NCI-H1694 (cell line): Measurements from ENCODE around the gene ZNF385C.
"Not testable (repeated sequence)": the region's sequence is repeated elsewhere in the genome, so short reads cannot be mapped to it uniquely, and the experiment has no call there.

ENCODE experiments used
- DNase-seq: peaks from one replicate; lab custom pipeline; 2025; lab: John Stamatoyannopoulos, UW

ZNF385C gene

DNA sequence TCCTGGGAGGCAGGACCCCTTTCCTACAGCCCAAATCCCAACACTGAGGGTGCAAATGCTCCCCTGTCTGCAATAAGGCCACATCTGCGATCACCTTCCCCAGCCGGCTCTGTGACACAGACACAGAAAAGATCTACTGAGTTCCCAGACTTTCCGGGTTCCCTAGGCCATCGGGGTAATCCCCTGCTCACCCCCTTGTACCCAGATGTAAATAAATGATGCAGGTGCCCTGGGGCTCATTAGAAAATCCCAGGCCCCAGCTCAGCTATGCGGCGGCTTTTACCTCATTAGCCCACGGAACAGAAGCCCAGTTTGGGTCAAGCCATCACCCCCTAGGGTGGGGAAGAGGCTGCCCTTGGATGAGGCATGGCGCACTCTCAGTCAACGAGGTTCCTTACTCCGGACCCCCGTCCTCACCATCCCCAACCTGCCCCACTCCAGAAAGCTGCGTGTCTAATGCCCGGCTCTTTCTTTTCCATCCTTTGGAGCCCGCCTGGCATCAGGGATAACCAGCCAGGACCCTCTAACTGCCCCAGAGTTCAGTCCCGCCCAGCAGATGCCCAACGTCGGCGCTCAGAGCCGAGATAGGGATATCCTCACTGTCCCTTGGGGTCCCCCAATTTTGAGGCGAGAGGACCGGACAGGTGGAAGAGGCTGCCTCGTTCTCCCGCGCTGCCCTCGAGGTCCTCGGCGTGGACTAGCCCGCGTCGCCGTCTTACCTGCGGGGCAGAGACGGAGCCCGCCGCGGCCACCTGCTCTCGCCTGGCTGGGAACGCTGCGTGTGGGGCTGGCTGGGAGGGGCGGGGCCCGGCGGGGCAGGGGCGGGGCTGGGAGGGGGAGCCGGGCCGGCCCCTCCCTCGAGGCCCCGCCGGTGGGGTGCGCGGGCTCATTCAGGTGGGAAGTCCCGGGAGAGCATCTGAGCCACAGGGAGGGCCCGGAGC lies at the start of gene ZNF385C:
ZNF385C (minus strand) TSS at position 783 of the 941 bp plus-strand sequence. CDS start 35,417 bp downstream, outside the sequence.
- no peak for DNase-seq

- DNase-seq, result no peak
These were observed 48.8 kb upstream of the ZNF385C start for GRCh38 chr17:42146911-42147607.

DNA sequence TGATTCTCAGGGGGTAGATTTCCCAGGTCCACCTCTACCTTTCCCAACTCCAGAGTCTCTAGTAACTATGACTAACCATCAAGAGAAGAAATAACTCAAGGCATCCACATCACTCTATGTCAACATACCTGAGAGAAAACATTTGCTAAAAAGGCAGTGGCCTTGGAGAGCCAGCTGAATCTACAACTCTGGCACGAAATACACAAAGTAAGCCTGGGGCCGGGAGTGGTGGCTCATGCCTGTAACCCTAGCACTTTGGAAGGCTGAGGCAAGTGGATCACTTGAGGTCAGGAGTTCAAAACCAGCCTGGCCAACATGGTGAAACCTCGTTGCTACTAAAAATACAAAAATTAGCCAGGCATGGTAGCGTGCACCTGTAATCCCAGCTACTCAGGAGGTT lies 44.9 kb upstream of the ZNF385C start:
- DNase-seq, result not testable (repeated sequence)

GRCh38 chr17:42142371-42142896 lies 44.2 kb upstream of the ZNF385C start:
- DNase-seq, result no peak

- no peak for DNase-seq
These were observed 43.1 kb upstream of the ZNF385C start for GRCh38 chr17:42141382-42141781.

DNA sequence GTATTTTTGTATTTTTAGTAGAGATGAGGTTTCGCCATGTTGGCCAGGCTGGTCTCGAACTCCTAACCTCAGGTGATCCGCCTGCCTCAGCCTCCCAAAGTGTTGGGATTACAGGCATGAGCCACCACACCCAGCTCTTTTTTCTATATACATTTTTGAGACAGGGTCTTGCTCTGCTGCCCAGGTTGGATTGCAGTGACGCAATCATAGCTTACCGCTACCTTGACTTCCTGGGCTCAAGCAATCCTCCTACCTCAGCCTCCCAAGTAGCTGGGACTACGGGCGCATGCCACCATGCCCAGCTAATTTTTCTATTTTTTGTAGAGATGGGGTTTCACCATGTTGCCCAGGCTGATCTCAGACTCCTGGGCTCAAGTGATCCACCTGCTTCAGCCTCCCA lies 42.4 kb upstream of the ZNF385C start:
- not testable (repeated sequence) for DNase-seq

DNA sequence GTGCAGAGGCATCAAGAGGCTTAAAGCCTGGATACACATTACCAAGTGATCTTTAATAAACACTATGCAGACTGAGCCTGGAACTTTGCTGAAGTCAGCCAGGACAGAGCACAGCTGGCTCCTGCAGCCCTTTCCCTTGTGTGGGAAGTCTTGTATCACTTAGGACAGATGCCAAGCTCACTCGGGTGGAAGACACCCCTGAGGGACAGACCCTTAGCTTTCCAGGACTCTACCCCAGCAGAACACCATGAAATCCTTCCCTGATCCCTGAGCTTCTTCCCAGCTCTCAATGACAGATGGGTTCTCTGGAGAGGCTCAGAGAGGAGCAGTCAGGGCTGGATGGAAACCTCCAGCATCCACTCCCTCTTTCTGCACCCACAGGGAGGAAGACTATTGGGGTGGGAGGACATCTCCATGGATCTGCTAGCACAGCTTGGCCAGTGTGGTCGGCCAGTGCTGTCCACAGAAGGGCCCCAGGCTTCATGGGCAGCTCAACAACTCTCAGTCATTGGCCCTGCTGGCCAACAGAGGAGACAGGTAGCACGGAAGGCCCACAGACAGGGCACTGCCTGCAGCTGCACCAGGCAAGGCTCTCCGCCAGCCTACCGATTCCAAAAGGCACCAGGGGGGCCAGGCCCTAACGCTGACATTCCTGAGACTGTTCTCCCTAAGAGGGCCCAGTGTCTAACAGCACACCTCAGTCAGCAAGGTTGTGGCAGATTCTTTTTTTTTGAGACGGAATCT lies 40.6 kb upstream of the ZNF385C start:
- no peak for DNase-seq

GRCh38 chr17:42136654-42137051 lies 38.4 kb upstream of the ZNF385C start:
- DNase-seq, result no peak

DNA sequence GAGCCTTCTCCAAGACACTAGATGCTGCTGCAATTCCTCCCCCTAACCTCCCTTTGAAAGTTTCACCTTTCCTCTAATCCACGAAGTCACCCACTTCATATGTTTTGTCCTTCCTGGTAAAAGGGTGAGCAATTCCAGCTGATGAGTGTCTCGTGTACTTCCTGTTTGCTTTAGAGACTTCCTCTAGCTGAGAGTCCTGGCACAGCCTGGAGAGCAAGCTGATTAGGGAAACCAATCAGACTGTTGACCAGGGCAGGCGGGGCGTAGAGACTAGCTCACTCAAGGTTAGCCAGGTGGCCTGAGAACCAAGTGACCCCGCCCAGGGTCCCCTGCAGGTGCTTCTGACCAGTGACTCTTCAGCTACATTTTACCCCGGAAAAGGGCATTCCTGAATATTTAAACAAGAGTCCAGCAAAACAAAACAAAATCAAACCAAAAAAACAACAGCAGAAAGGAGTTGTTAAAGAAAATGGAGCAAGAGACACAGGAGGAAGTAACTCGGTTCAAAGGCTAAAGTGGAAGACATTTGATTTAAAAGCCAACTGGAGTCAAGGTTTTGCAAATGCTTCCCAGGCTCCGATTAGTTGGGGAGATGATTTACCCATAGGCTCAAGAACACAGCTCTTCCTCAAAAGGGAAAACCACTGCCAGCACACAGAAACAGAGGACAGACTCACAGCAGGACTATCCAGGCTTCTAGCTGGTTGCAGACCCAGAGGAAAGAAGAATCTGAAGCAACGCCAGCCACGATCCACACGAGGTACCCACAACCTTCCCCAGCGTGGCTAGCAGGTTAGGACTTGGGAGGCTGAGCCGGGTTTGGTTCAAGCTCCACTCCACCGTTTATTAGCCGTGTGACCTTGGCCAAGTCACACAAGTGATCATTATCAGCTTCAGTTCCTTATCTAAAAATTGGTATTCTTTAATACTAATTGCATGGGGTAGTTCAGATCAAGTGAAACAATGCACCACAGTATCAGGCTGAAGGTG lies 37.7 kb upstream of the ZNF385C start:
- DNase-seq, result no peak

DNA sequence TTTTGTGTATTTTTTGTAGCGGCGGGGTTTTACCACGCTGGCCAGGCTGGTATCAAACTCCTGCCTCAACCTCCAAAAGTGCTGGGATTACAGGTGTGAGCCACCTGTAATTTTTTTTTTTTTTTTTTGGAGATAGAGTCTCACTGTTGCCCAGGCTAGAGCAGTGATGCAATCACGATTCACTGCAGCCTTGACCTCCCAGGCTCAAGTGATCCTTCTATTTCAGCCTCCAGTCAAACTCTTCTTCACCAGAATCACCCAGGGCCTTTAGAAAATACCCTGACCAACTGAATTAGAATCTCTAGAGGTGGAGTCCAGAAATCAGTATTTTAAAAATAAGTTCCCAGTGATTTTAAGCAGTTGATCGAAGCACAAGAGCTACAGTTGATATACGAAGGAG lies 36.9 kb upstream of the ZNF385C start:
- DNase-seq, result no peak

DNA sequence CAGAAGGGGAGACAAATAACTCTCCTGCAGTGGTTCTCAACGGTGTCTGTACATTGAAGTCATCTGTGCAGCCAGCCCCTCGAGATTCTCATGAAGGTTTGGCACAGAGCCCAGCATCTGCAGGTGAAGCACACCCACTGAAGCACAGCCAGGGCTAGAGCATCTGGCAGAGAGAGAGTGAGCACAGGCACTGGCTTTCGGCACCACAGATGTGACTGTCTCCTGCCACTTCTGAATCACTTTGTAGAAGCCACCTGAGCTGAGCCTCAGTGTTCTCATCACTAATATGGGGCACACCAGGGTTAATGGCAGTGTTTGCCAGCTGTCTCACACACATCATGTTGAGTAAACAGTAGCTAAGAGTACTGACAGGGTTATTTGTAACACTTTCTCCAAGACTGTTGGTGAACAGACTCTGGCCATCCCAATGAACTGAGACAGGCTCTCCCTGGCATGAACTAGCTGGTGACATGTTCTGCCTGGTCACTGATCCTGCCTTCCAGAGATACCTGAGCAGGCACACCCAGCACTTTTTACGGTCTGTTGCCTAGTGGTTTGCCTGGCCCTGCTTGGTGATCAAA lies 35.3 kb upstream of the ZNF385C start:
- peak; percentile 41 for DNase-seq

- DNase-seq, result no peak
These were observed 34.7 kb upstream of the ZNF385C start for GRCh38 chr17:42132941-42133340.

GRCh38 chr17:42131981-42132432 lies 33.7 kb upstream of the ZNF385C start:
- DNase-seq, result no peak

DNA sequence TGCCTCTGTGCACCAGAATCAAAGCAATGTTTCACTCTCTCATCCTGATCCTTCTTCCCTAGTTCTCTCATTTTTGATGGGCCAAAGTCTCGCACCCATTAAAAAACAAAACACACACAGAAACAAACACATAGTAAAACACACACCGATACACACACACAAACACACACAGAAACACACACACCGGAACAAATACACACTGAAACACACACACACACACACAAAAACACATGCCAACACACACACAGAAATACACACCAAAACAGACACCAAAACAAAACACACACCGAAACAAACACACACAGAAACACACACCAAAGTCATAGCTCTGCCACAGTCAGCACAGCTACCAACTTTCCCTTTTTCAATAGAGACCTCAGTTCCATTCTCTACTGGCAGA lies 33.0 kb upstream of the ZNF385C start:
- no peak for DNase-seq

GRCh38 chr17:42130310-42130936 lies 32.1 kb upstream of the ZNF385C start:
- DNase-seq, result no peak

GRCh38 chr17:42129109-42129837 lies 31.0 kb upstream of the ZNF385C start:
- no peak for DNase-seq

- DNase-seq, result no peak
These were observed 29.1 kb upstream of the ZNF385C start for GRCh38 chr17:42127414-42127813.

DNA sequence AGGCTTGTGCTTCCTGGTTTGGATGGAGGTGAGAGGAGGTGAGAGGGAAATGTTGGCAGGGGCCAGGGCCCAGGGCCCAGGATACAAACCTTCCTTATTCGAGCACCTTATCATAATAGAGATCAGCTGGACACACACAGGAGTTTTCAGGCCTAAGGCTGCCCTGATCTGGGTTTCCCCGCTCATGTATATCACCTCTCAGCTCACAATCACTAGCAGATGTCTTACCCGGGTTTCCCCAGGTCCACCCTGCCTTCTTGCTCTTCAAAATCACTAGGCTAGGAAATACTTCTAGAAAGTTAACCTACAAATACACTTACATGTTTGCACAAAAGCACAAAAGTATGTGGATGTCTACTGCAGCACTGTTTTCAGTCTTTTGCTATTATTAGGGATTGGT lies 28.6 kb upstream of the ZNF385C start:
- no peak for DNase-seq

DNA sequence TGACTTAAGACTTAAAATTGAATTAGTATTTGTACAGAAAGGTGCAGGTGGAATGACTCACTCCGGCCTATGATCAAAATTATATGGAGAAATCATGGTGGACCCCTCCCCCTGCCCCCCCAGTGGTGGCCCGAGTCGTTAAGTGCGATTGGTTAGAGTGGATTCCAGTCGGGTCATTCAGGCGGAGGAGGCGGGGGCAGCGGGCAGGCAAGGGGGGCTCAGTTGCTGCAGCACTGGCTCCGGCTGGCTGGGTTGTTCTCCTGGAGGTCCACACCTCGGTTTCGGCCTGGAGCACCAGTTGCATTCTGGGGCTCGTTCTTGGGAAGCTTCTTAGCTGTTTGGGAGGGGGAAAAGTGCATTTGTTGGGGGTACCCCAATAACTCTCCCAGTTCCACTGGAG lies 27.3 kb upstream of the ZNF385C start:
- no peak for DNase-seq
